ENCODE measurements around the gene C4BPB. TPM values are rescaled to one million over a fixed set of nuclear protein-coding genes. Genes with fewer than 3 reads are reported as not detected.

The C4BPB gene
- total and polyA plus RNA-seq, 2 of the 4 experiments (the other 2 are of a cell fraction), result not detected

- no CpG with 5 or more reads among the region's 4 CpGs for WGBS, 2 experiments (ENCODE audit: extremely low coverage in 2 of 2, insufficient read length in 1 of 2)
- Histone ChIP-seq H2AK9ac (replicated peaks; ENCODE audit: low read depth, low read length, poor library complexity) (no peak overlapping the region), H3K9me3 (ENCODE audit: control insufficient read depth, insufficient read depth, low read length) (0 out of 2 replicates have a peak, but pooled peaks cover 1% of the 10 kb centered on the region), H2BK120ac (ENCODE audit: low read depth, low read length) (no peak overlapping the region), H2AFZ (replicated peaks; ENCODE audit: low read length, poor library complexity) (no peak overlapping the region), H3K36me3 (ENCODE audit: control insufficient read depth, insufficient read depth, low read length) (no peaks in the 10 kb centered on the region), H4K5ac (ENCODE audit: low read depth, low read length) (no peak overlapping the region), H2BK5ac (ENCODE audit: low read depth, low read length, poor library complexity, severe bottlenecking) (no peak overlapping the region), H3K4me2 (ENCODE audit: low read depth, low read length) (no peak overlapping the region), H3K79me1 (ENCODE audit: low read depth in 1 of 2, low read length in 2 of 2) (no peaks in the 10 kb centered on the region), H2AK5ac (ENCODE audit: low read depth, low read length) (no peak overlapping the region), H3K27ac (ENCODE audit: insufficient read depth, low read length) (no peak overlapping the region), H3K56ac (ENCODE audit: extremely low read depth, insufficient read depth, low read length) (no peak overlapping the region), H3K4me3 (ENCODE audit: insufficient read depth, low read depth, low read length) (no peak overlapping the region), H3K18ac (ENCODE audit: low read depth, low read length) (no peak overlapping the region), H3K23ac (ENCODE audit: low read depth, low read length) (no peak overlapping the region), H3K4me1 (ENCODE audit: control insufficient read depth, insufficient read depth, low read length) (no peaks in the 10 kb centered on the region), H3K4ac (ENCODE audit: low read depth, low read length) (no peak overlapping the region), H4K91ac (ENCODE audit: insufficient read depth, low read depth, low read length) (no peak overlapping the region), H3K9me1 (ENCODE audit: insufficient read depth, low read length) (no peaks in the 10 kb centered on the region), H3K27me3 (ENCODE audit: control insufficient read depth, insufficient read depth, low read length) (no peaks in the 10 kb centered on the region), H4K20me1 (ENCODE audit: insufficient read depth, low read length) (no peaks in the 10 kb centered on the region), H2BK15ac (ENCODE audit: low read depth, low read length) (no peak overlapping the region), H4K8ac (ENCODE audit: low read depth in 2 of 2, low read length in 2 of 2) (no peak overlapping the region), H2BK20ac (ENCODE audit: low read depth, low read length) (no peak overlapping the region), H3K9ac (ENCODE audit: low read depth, low read length) (no peak overlapping the region), H3K14ac (replicated peaks; ENCODE audit: low read depth, low read length) (no peak overlapping the region)
- dilution Hi-C loops (cut with HindIII; ENCODE audit: low sequenced_read_pairs, unreplicated experiment) (no loop called here), in situ Hi-C loops (cut with MboI; ENCODE audit: low sequenced_read_pairs) (no loop called here), intact Hi-C loops (cut with micrococcal nuclease) (no loop called here)
- CTCF ChIA-PET, result no interaction called here
- ATAC-seq (ENCODE audit: low read depth) (no peak), DNase-seq (no peak)
- BruUV-seq (replicated peaks), result no TSS peak
- POLR2A ChIA-PET (ENCODE audit: unreplicated experiment), result no interaction called here
- no peak for TF ChIP-seq MAFK (IDR thresholded peaks at IDR 0.05; ENCODE audit: low read depth, low read length)
- no peak for TF ChIP-seq CHD1 (IDR thresholded peaks at IDR 0.05; ENCODE audit: low read depth, low read length)
- TF ChIP-seq USF2 (IDR thresholded peaks at IDR 0.05; ENCODE audit: low read depth, low read length), result no peak
- no peak for TF ChIP-seq POLR2A (IDR thresholded peaks at IDR 0.05; ENCODE audit: low read depth, low read length)
- no peak for TF ChIP-seq NFE2L2 (IDR thresholded peaks at IDR 0.05; ENCODE audit: low read depth, low read length)
- no peak for TF ChIP-seq RAD21 (IDR thresholded peaks at IDR 0.05; ENCODE audit: low read length)
- no peak for TF ChIP-seq BHLHE40 (IDR thresholded peaks at IDR 0.05; ENCODE audit: low read depth, low read length)
- TF ChIP-seq CEBPB (IDR thresholded peaks at IDR 0.05; ENCODE audit: low read depth, low read length), result no peak
- TF ChIP-seq ELK1 (IDR thresholded peaks at IDR 0.05; ENCODE audit: borderline replicate concordance, low read depth, low read length), result no peak
- TF ChIP-seq SMC3 (IDR thresholded peaks at IDR 0.05; ENCODE audit: low read depth, low read length), result no peak
- TF ChIP-seq CTCF (conservative IDR thresholded peaks at IDR 0.05; ENCODE audit: low read depth, low read length), result no peak
- TF ChIP-seq RCOR1 (IDR thresholded peaks at IDR 0.05; ENCODE audit: insufficient replicate concordance, low read length), result no peak
These were observed 42.5 kb downstream of the C4BPB start for GRCh38 chr1:207131163-207131562.
